Mucosa of descending colon (tissue), 3 donors: Measurements from ENCODE around the gene OR51B4. TPM values are rescaled to one million over a fixed set of nuclear protein-coding genes. Genes with fewer than 3 reads are reported as not detected.

Source experiments
- ATAC-seq: fragments of 200-7000 bp; cut with Tn5 transposase; one replicate; pipeline ENCODE4 v1.9.1; 2020; ENCODE audit warnings: mild to moderate bottlenecking, moderate library complexity
- DNase-seq, 3 donors: peaks; one replicate each; pipeline ENCODE4 v3.0.0-alpha.2; 2020
- H3K36me3 ChIP-seq: fragments of 200-600 bp; one replicate; pipeline ENCODE4 v1.8.0; 2021; ENCODE audit warnings: low read depth, mild to moderate bottlenecking
- H3K4me1 ChIP-seq: fragments of 200-600 bp; one replicate; pipeline ENCODE4 v1.8.0; 2021; ENCODE audit warnings: low read depth, mild to moderate bottlenecking
- H3K4me3 ChIP-seq: fragments of 200-600 bp; one replicate; pipeline ENCODE4 v1.8.0; 2021; ENCODE audit warnings: mild to moderate bottlenecking
- H3K9me3 ChIP-seq: fragments of 200-600 bp; one replicate; pipeline ENCODE4 v1.8.0; 2021; ENCODE audit warnings: mild to moderate bottlenecking
- intact Hi-C, 2 donors: fragments of 100-400 bp; cut with DNase I in 1 of 2; cut with micrococcal nuclease in 1 of 2; formaldehyde crosslinking; loops; one replicate each; pipeline versions ENCODE4 v1.11.0 to v1.11.1; 2022; cut with DNase I, micrococcal nuclease
- total RNA-seq, 3 donors: library from RNA; stranded (reverse); fragmentation: NEBNext Ultra II Directional in 2 of 3; extraction: Animal tissue kit (Norgen Biotek cat#: 25700) in 2 of 3; gene quantifications; one replicate each; pipeline versions ENCODE4 v1.2.1 to v1.2.4, GENCODE V29; 2021 to 2023
- TF ChIP-seq, protein P1 (sequence below): fragments of 200-600 bp; IDR thresholded peaks from one replicate; pipeline ENCODE4 v1.8.0; 2022; ENCODE audit warnings: antibody characterized with exemption, mild to moderate bottlenecking
- donor health status: DM: no; HTN: no; CAD: no; lungs with moderate emphysema.
- donor health status: DM: no; HTN: no; CAD: no.
- donor health status: DM: no; HTN: yes; CAD: no.

Gene OR51B4
- total RNA-seq, 3 donors from 2014 or later, result not detected

DNA sequence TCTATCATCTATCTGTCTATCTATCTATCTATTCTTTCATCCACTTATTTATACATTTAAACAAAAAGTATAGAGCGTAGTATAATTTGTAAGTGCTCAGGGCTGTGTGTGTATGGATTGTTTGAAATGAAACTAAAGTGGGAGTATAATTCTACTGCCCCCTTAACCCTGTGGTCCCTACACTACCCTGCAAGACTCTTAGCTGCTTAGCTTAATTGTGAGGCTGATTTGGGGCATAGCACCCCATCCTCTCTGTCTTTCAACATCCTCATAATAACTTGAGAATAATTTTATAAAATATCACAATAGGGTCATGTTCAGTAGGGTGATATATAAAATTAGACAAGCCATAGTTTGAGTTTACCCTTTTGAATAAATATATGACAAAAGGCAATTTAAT is 11.6 kb downstream of the OR51B4 start:
- intact Hi-C loops, result no loop called here
- TF ChIP-seq, protein P1, sequence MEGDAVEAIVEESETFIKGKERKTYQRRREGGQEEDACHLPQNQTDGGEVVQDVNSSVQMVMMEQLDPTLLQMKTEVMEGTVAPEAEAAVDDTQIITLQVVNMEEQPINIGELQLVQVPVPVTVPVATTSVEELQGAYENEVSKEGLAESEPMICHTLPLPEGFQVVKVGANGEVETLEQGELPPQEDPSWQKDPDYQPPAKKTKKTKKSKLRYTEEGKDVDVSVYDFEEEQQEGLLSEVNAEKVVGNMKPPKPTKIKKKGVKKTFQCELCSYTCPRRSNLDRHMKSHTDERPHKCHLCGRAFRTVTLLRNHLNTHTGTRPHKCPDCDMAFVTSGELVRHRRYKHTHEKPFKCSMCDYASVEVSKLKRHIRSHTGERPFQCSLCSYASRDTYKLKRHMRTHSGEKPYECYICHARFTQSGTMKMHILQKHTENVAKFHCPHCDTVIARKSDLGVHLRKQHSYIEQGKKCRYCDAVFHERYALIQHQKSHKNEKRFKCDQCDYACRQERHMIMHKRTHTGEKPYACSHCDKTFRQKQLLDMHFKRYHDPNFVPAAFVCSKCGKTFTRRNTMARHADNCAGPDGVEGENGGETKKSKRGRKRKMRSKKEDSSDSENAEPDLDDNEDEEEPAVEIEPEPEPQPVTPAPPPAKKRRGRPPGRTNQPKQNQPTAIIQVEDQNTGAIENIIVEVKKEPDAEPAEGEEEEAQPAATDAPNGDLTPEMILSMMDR, result no peak
- Histone ChIP-seq H3K36me3 (no peaks in the 10 kb centered on the region), H3K4me3 (no peak overlapping the region), H3K9me3 (no peaks in the 10 kb centered on the region), H3K4me1 (no peaks in the 10 kb centered on the region)
- ATAC-seq (no peak), DNase-seq (no peak)

DNA sequence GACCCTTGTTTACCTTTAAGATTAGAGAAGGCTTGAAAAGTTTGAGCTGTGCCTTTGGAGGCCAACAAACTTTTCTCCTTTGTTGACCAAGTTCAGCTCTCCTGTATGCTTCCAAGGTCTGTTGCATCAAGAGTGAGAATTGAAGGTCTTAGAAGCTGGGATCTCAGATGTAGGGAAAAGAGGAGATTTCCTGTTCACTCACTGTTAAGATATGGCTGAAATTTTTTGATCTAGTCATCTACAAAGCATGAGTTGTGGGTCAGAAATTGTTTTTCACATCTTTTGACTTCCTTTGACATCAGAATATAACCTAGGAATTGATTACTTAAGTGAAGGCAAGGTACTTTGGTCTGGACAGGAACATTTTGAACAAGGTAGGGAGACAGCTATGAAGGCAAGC is 12.1 kb downstream of the OR51B4 start:
- ATAC-seq, result no peak
- no peak overlapping the region for H3K4me3 ChIP-seq
- no peaks in the 10 kb centered on the region for H3K36me3 ChIP-seq
- DNase-seq, result no peak
- intact Hi-C loops, result no loop called here
- no peaks in the 10 kb centered on the region for H3K9me3 ChIP-seq
- TF ChIP-seq, protein P1, result no peak
- H3K4me1 ChIP-seq, result no peaks in the 10 kb centered on the region

DNA sequence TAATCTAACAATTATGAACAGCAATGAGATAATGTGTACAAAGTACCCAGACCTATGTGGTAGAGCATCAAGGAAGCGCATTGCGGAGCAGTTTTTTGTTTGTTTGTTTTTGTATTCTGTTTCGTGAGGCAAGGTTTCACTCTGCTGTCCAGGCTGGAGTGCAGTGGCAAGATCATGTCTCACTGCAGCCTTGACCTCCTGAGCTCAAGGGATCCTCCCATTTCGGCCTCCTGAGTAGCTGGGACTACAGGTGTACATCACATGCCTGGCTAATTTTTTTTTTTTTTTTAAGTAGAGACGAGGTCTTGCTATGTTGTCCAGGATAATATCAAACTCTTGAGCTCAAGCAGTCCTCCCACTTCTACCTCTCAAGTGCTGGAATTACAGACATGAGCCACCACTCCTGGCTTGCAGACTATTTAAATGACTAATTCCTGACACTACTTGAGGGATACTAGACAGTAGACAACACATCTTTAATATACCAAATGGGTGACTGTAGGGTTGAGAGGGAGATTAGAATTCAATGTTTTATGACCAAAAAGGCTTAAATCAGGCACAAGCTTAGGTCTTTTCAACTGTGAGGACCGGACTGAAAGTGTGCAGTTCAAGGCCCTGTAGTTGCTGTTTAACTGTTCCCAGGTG is 12.7 kb downstream of the OR51B4 start:
- no peak for DNase-seq
- Histone ChIP-seq H3K9me3 (no peaks in the 10 kb centered on the region), H3K4me3 (no peak overlapping the region), H3K4me1 (no peaks in the 10 kb centered on the region), H3K36me3 (no peaks in the 10 kb centered on the region)
- TF ChIP-seq, protein P1, result no peak
- no peak for ATAC-seq
- intact Hi-C loops, result no loop called here

DNA sequence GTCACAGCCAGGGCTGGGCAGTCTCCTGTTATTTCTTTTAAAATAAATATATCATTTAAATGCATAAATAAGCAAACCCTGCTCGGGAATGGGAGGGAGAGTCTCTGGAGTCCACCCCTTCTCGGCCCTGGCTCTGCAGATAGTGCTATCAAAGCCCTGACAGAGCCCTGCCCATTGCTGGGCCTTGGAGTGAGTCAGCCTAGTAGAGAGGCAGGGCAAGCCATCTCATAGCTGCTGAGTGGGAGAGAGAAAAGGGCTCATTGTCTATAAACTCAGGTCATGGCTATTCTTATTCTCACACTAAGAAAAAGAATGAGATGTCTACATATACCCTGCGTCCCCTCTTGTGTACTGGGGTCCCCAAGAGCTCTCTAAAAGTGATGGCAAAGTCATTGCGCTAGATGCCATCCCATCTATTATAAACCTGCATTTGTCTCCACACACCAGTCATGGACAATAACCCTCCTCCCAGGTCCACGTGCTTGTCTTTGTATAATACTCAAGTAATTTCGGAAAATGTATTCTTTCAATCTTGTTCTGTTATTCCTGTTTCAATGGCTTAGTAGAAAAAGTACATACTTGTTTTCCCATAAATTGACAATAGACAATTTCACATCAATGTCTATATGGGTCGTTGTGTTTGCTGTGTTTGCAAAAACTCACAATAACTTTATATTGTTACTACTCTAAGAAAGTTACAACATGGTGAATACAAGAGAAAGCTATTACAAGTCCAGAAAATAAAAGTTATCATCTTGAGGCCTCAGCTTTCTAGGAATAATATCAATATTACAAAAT is 13.4 kb downstream of the OR51B4 start:
- intact Hi-C loops, result no loop called here
- ATAC-seq, result no peak
- DNase-seq, result no peak
- Histone ChIP-seq H3K9me3 (no peaks in the 10 kb centered on the region), H3K4me3 (no peak overlapping the region), H3K4me1 (no peaks in the 10 kb centered on the region), H3K36me3 (no peaks in the 10 kb centered on the region)
- TF ChIP-seq, protein P1, result no peak

DNA sequence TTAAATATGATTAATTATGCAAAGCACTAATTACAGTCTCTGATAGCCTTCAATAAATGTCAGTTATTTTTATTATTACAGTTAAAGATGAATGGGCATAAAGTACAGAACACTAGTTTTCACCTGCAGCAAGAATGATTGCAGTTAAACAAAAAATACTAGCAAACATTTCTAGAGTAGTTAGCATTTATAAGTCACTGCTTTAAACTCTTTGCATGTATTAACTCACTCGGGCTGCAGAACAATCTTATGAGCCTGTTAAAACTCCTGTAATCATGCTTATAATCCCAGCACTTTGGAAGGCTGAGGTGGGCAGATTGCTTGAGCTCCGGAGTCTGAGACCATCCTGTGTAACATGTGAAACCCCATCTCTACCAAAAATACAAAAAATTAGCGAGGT is 14.8 kb downstream of the OR51B4 start:
- TF ChIP-seq, protein P1, result no peak

More for the DNA sequence above, 14.8 kb downstream of the OR51B4 start:
- Histone ChIP-seq H3K9me3 (no peaks in the 10 kb centered on the region), H3K36me3 (no peaks in the 10 kb centered on the region), H3K4me3 (no peak overlapping the region), H3K4me1 (no peaks in the 10 kb centered on the region)
- DNase-seq (no peak), ATAC-seq (no peak)
- intact Hi-C loops, result no loop called here
